Neural crest cell (in vitro differentiated cells): ENCODE data around the gene LGR6. TPM values are rescaled to one million over a fixed set of nuclear protein-coding genes. Genes with fewer than 3 reads are reported as not detected.

Experiments
- DNase-seq: peaks from one replicate; pipeline ENCODE4 v3.0.0; 2021; ENCODE audit warnings: low read depth, mixed read lengths, low spot score
- H3K27ac Mint-ChIP-seq: one replicate; pipeline ENCODE4 v1.8.0; 2021; ENCODE audit warnings: mild to moderate bottlenecking, mixed read lengths; ENCODE audit not compliant: unreplicated experiment
- H3K27me3 Mint-ChIP-seq: 2 replicates; pipeline ENCODE4 v1.8.0; 2021; ENCODE audit warnings: low read depth, mild to moderate bottlenecking, mixed read lengths
- H3K36me3 Mint-ChIP-seq: 2 replicates; pipeline ENCODE4 v1.8.0; 2021; ENCODE audit warnings: low read depth, mild to moderate bottlenecking, mixed read lengths
- H3K4me1 Mint-ChIP-seq: 2 replicates; pipeline ENCODE4 v1.8.0; 2021; ENCODE audit warnings: mixed read lengths
- H3K4me3 Mint-ChIP-seq: one replicate; pipeline ENCODE4 v1.8.0; 2021; ENCODE audit warnings: mild to moderate bottlenecking, mixed read lengths
- H3K9me3 Mint-ChIP-seq: 2 replicates; pipeline ENCODE4 v1.8.0; 2021; ENCODE audit warnings: mixed read lengths
- total RNA-seq: library from RNA; stranded (reverse); gene quantifications from 2 replicates; pipeline ENCODE4 v1.2.1, GENCODE V29; 2021
- TF ChIP-seq, protein P1 (sequence below): fragments of 200-600 bp; sonication (generic); conservative IDR thresholded peaks from 2 replicates; pipeline ENCODE4 v1.5.0; 2021; ENCODE audit warnings: antibody characterized with exemption, mild to moderate bottlenecking

LGR6 gene
- total RNA-seq, 1 donor from 2014 or later = 0.16 TPM

DNA sequence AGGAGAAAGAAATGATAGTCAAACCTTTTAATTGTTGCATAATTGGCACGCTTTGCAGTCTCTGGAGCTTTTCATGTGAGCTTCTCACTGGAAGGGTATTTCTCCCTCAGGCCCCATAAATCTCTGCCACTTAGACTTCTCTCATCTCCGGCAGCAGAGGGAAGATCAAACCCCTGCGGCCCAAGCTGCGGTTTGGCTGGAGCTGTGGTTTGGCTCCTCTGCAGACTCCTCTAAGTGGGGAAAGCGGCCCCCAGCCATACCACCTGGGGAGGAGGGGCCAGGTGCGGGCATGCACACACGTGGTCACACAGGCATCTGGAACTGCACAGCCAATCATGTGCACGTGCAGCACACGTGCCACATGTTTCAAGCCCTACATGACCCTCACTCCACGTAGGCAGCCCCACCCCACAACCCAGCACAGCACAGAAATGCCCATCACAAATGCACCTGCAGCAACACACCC, 89.8 kb downstream of the LGR6 start:
- Mint-ChIP-seq H3K9me3 (no peaks in the 10 kb centered on the region), H3K4me3 (no peak overlapping the region), H3K27ac (no peak overlapping the region), H3K4me1 (peaks cover 35% of the 10 kb centered on the region), H3K36me3 (no peaks in the 10 kb centered on the region), H3K27me3 (no peaks in the 10 kb centered on the region)
- DNase-seq = no peak
- TF ChIP-seq, protein P1, sequence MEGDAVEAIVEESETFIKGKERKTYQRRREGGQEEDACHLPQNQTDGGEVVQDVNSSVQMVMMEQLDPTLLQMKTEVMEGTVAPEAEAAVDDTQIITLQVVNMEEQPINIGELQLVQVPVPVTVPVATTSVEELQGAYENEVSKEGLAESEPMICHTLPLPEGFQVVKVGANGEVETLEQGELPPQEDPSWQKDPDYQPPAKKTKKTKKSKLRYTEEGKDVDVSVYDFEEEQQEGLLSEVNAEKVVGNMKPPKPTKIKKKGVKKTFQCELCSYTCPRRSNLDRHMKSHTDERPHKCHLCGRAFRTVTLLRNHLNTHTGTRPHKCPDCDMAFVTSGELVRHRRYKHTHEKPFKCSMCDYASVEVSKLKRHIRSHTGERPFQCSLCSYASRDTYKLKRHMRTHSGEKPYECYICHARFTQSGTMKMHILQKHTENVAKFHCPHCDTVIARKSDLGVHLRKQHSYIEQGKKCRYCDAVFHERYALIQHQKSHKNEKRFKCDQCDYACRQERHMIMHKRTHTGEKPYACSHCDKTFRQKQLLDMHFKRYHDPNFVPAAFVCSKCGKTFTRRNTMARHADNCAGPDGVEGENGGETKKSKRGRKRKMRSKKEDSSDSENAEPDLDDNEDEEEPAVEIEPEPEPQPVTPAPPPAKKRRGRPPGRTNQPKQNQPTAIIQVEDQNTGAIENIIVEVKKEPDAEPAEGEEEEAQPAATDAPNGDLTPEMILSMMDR = no peak

DNA sequence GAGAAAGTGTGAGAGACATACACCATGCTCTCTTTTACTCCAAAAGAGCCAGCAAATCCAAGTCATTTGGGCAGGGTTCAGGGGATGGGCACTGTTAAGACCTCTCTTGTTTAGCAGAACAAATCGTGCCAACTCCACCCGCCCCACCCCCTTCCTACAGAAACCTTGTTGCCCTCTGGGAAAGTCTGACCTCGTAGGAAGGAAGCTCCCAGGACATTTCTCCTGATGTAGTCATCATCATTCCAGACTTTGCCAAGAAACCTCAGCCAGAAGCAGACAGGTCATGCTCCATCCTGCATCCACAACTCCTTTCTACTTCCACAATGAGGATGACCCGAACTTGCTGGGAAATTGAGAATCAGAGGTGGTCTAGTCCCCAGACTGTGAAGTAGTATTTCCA, 90.4 kb downstream of the LGR6 start:
- H3K9me3 Mint-ChIP-seq = no peaks in the 10 kb centered on the region
- no peak for DNase-seq
- H3K36me3 Mint-ChIP-seq = no peaks in the 10 kb centered on the region
- no peaks in the 10 kb centered on the region for H3K27me3 Mint-ChIP-seq
- no peak overlapping the region for H3K27ac Mint-ChIP-seq
- TF ChIP-seq, protein P1 = no peak
- H3K4me1 Mint-ChIP-seq = peaks cover 35% of the 10 kb centered on the region
- H3K4me3 Mint-ChIP-seq = no peak overlapping the region

DNA sequence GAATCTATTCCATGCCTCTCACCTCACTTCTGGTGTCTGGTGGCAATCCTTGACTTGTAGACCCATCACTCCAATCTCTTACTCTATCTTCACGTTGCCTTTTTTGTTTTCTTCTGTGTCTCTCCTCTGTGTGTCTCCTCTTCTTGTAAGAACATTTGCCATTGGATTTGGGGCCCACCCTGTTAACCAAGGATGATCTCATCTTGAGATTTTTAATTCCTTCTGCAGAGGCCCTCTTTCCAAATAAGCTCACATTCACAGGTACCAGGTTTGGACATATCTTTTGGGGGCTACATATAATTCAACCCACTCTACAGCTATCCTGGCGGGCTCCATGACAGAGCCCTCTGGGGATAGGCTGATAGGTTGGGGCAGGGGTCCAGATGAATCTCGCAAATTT, 92.3 kb downstream of the LGR6 start:
- DNase-seq = no peak
- Mint-ChIP-seq H3K27me3 (no peaks in the 10 kb centered on the region), H3K4me3 (no peak overlapping the region), H3K4me1 (peaks cover 35% of the 10 kb centered on the region), H3K36me3 (no peaks in the 10 kb centered on the region), H3K9me3 (no peaks in the 10 kb centered on the region), H3K27ac (no peak overlapping the region)
- TF ChIP-seq, protein P1 = no peak

DNA sequence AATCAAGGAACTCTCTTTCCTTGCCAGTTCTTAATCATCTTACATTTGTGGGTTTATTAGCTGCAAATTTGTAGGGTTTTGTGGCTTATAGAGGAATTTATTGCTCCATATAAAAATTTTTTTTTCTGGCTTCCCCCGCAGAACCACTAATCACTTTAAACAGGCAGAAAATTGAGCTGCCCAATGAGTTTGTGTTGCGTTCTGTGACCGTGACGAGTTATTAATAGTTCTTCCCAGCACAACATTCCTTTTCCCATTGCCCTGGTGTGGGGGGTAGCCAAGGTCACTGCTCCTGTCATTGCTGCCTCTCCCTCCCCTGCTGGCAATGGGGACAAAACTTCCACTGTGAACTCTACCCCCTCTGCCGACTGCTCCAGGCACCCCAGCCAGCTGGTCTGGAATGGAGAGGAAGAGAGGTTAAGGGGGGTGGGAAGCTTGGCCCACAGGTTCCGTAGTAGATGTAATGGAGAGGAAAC, 93.1 kb downstream of the LGR6 start:
- Mint-ChIP-seq H3K27me3 (no peaks in the 10 kb centered on the region), H3K27ac (peak overlapping the region; percentile 21)

DNA sequence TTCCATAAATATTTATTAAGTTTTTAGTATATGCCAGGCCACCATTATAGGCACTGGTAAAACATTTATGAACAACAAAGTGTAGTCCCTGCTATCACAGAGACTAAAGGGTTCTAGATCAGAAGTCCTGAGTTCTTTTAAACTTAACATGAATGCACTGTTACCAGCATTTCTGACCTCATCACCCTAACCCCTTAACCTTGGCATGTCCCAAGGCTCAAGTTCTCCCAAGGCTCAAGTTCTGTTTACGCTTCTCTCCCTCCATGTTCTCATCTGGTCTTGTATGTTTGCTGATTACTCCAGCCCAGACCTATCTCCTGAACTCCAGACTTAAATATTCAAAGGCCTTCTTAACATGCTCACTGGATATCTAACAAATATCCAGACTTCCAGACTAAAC, 93.6 kb downstream of the LGR6 start:
- Mint-ChIP-seq H3K4me3 (no peak overlapping the region), H3K9me3 (no peaks in the 10 kb centered on the region), H3K36me3 (no peaks in the 10 kb centered on the region), H3K27ac (no peak overlapping the region), H3K4me1 (peaks cover 33% of the 10 kb centered on the region), H3K27me3 (no peaks in the 10 kb centered on the region)
- no peak for DNase-seq
- TF ChIP-seq, protein P1 = no peak

More for the DNA sequence above, 93.1 kb downstream of the LGR6 start:
- no peak for DNase-seq
- H3K4me3 Mint-ChIP-seq = peak overlapping the region; percentile 14
- H3K9me3 Mint-ChIP-seq = no peaks in the 10 kb centered on the region
- TF ChIP-seq, protein P1 = no peak
- no peaks in the 10 kb centered on the region for H3K36me3 Mint-ChIP-seq
- H3K4me1 Mint-ChIP-seq = peaks cover 35% of the 10 kb centered on the region
